ENCODE measurements around the gene EFCAB13.

GRCh38 chr17:47295874-47296255 lies 27.9 kb upstream of the EFCAB13 start:
- TF ChIP-seq, protein P1, sequence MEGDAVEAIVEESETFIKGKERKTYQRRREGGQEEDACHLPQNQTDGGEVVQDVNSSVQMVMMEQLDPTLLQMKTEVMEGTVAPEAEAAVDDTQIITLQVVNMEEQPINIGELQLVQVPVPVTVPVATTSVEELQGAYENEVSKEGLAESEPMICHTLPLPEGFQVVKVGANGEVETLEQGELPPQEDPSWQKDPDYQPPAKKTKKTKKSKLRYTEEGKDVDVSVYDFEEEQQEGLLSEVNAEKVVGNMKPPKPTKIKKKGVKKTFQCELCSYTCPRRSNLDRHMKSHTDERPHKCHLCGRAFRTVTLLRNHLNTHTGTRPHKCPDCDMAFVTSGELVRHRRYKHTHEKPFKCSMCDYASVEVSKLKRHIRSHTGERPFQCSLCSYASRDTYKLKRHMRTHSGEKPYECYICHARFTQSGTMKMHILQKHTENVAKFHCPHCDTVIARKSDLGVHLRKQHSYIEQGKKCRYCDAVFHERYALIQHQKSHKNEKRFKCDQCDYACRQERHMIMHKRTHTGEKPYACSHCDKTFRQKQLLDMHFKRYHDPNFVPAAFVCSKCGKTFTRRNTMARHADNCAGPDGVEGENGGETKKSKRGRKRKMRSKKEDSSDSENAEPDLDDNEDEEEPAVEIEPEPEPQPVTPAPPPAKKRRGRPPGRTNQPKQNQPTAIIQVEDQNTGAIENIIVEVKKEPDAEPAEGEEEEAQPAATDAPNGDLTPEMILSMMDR (IDR thresholded peaks at IDR 0.05): no peak
- no peak for TF ChIP-seq POLR2A (IDR thresholded peaks at IDR 0.05)
